H1 (cell line): Measurements from ENCODE around the gene ADNP. TPM values are rescaled to one million over a fixed set of nuclear protein-coding genes. Genes with fewer than 3 reads are reported as not detected.

Experiments used
- CTCF ChIA-PET: fragments of 300-600 bp; sonication (Branson Sonifier 250); formaldehyde crosslinking; loops from one replicate; lab custom pipeline; 2021; ENCODE audit not compliant: partially characterized antibody; lab: Charles Lee
- POLR2A ChIA-PET: fragments of 300-600 bp; sonication (Branson Sonifier 250); formaldehyde crosslinking; loops from one replicate; lab custom pipeline; 2021; ENCODE audit warnings: inconsistent platforms; ENCODE audit not compliant: partially characterized antibody; lab: Charles Lee
- DNase-seq, 2 experiments: peaks; one replicate each; pipeline versions ENCODE4 v3.0.0 to v3.0.0-alpha.2; 2010 to 2022; ENCODE audit warnings: low spot score in 2 of 2, low read depth in 1 of 2, mixed read lengths in 1 of 2
- FAIRE-seq: peaks from 2 replicates; lab custom pipeline; 2011; peaks lifted over from hg19 to GRCh38; lab: Jason Lieb, UNC
- H2AFZ ChIP-seq: 2 replicates; pipeline ENCODE4 v1.8.1; 2012; ENCODE audit warnings: low read length, inconsistent platforms
- H2AK5ac ChIP-seq: 2 replicates; pipeline ENCODE4 v1.6.1; 2013; ENCODE audit warnings: low read depth, low read length
- H2BK120ac ChIP-seq: replicated peaks from 2 replicates; pipeline ENCODE3; 2013; ENCODE audit warnings: low read depth, low read length, inconsistent platforms
- H2BK12ac ChIP-seq: 2 replicates; pipeline ENCODE4 v1.6.1; 2013; ENCODE audit warnings: low read depth, low read length
- H2BK15ac ChIP-seq: 2 replicates; pipeline ENCODE4 v1.6.1; 2013; ENCODE audit warnings: low read length
- H2BK20ac ChIP-seq: 2 replicates; pipeline ENCODE4 v1.6.1; 2013; ENCODE audit warnings: low read length
- H2BK5ac ChIP-seq: 2 replicates; pipeline ENCODE4 v1.6.1; 2013; ENCODE audit warnings: low read depth, low read length
- H3K14ac ChIP-seq: 2 replicates; pipeline ENCODE4 v1.6.1; 2013; ENCODE audit warnings: inconsistent platforms; ENCODE audit not compliant: insufficient read length
- H3K18ac ChIP-seq: 2 replicates; pipeline ENCODE4 v1.6.1; 2013; ENCODE audit warnings: low read length; ENCODE audit errors: extremely low read depth
- H3K23ac ChIP-seq: 2 replicates; pipeline ENCODE4 v1.6.1; 2013; ENCODE audit warnings: inconsistent platforms; ENCODE audit not compliant: insufficient read length
- H3K23me2 ChIP-seq: 2 replicates; pipeline ENCODE4 v1.6.1; 2013; ENCODE audit warnings: low read depth, low read length
- H3K27ac ChIP-seq: 2 replicates; pipeline ENCODE4 v1.6.1; 2011; ENCODE audit warnings: low read depth, low read length, inconsistent platforms
- H3K27me3 ChIP-seq, 4 experiments: replicated peaks in 1 of 4; 1 replicate in 1 of 4; 2 replicates in 3 of 4; pipeline versions ENCODE4 v1.6.1 to v1.8.1; 2011 to 2013; ENCODE audit warnings: low read length in 3 of 4, mild to moderate bottlenecking in 3 of 4, inconsistent platforms in 2 of 4, mixed read lengths in 2 of 4, moderate library complexity in 1 of 4; ENCODE audit not compliant: control insufficient read depth in 3 of 4, insufficient read depth in 3 of 4; ENCODE audit errors: extremely low read depth in 1 of 4
- H3K36me3 ChIP-seq, 4 experiments: 2 replicates each; pipeline versions ENCODE4 v1.6.1 to v1.8.1; 2011 to 2013; ENCODE audit warnings: mild to moderate bottlenecking in 4 of 4, low read length in 3 of 4, moderate library complexity in 2 of 4, control low read depth in 1 of 4, inconsistent platforms in 1 of 4; ENCODE audit not compliant: insufficient read depth in 4 of 4, control insufficient read depth in 2 of 4
- H3K4ac ChIP-seq: replicated peaks from 2 replicates; pipeline ENCODE3; 2013; ENCODE audit warnings: low read length, low read depth, mixed read lengths, inconsistent platforms; ENCODE audit not compliant: insufficient read length
- H3K4me1 ChIP-seq, 4 experiments: replicated peaks in 1 of 4; 1 replicate in 1 of 4; 2 replicates in 3 of 4; pipeline versions ENCODE4 v1.6.1 to v1.8.1; 2011 to 2013; ENCODE audit warnings: low read length in 3 of 4, inconsistent platforms in 2 of 4, mixed read lengths in 1 of 4; ENCODE audit not compliant: insufficient read depth in 4 of 4, control insufficient read depth in 3 of 4
- H3K4me2 ChIP-seq, 2 experiments: 2 replicates each; pipeline versions ENCODE4 v1.6.1 to v1.8.1; 2011 to 2013; ENCODE audit warnings: low read depth in 2 of 2, low read length in 2 of 2, control low read depth in 1 of 2, inconsistent platforms in 1 of 2, mild to moderate bottlenecking in 1 of 2; ENCODE audit not compliant: insufficient read depth in 1 of 2
- H3K4me3 ChIP-seq, 4 experiments: fragments of 200-600, 300-600 bp in 1 of 4; sonication (generic), shearing (Covaris generic), sonication (Bioruptor Twin) in 1 of 4; 2 replicates each; pipeline versions ENCODE4 v1.5.1 to v1.8.1; 2011 to 2016; ENCODE audit warnings: low read length in 4 of 4, low read depth in 3 of 4, control low read depth in 2 of 4, inconsistent platforms in 2 of 4, mild to moderate bottlenecking in 2 of 4, mixed read lengths in 1 of 4, moderate library complexity in 1 of 4; ENCODE audit not compliant: insufficient read depth in 2 of 4; ENCODE audit errors: extremely low read depth in 1 of 4
- H3K56ac ChIP-seq: replicated peaks from 2 replicates; pipeline ENCODE3; 2013; ENCODE audit warnings: low read depth, mild to moderate bottlenecking, mixed read lengths, low read length, inconsistent platforms; ENCODE audit not compliant: insufficient read length
- H3K79me1 ChIP-seq: 2 replicates; pipeline ENCODE4 v1.6.1; 2013; ENCODE audit warnings: low read depth, low read length, control low read depth
- H3K79me2 ChIP-seq, 2 experiments: 2 replicates each; pipeline versions ENCODE4 v1.6.1 to v1.8.1; 2012 to 2013; ENCODE audit warnings: low read length in 2 of 2, mild to moderate bottlenecking in 2 of 2, inconsistent platforms in 1 of 2; ENCODE audit not compliant: insufficient read depth in 2 of 2, control insufficient read depth in 1 of 2
- H3K9ac ChIP-seq, 4 experiments: replicated peaks in 1 of 4; 1 replicate in 1 of 4; 2 replicates in 3 of 4; pipeline versions ENCODE4 v1.6.1 to v1.8.1; 2011 to 2013; ENCODE audit warnings: low read depth in 3 of 4, low read length in 3 of 4, control low read depth in 2 of 4, mild to moderate bottlenecking in 2 of 4, moderate library complexity in 2 of 4, inconsistent platforms in 1 of 4; ENCODE audit errors: extremely low read depth in 1 of 4
- H3K9me3 ChIP-seq, 2 experiments: 2 replicates each; pipeline versions ENCODE4 v1.6.1 to v1.8.1; 2012 to 2013; ENCODE audit warnings: mild to moderate bottlenecking in 2 of 2, moderate library complexity in 2 of 2, control low read depth in 1 of 2, inconsistent platforms in 1 of 2, low read depth in 1 of 2, low read length in 1 of 2, mixed read lengths in 1 of 2; ENCODE audit not compliant: insufficient read depth in 2 of 2
- H4K20me1 ChIP-seq, 2 experiments: replicated peaks in 1 of 2; 2 replicates each; pipeline versions ENCODE3 to v1.8.1; 2011 to 2013; ENCODE audit warnings: inconsistent platforms in 2 of 2, low read length in 2 of 2, mild to moderate bottlenecking in 1 of 2; ENCODE audit not compliant: insufficient read depth in 2 of 2, control insufficient read depth in 1 of 2
- H4K5ac ChIP-seq: 2 replicates; pipeline ENCODE4 v1.6.1; 2013; ENCODE audit warnings: low read length, low read depth, mixed read lengths, inconsistent platforms; ENCODE audit not compliant: insufficient read length
- H4K8ac ChIP-seq: 2 replicates; pipeline ENCODE4 v1.8.0; 2013; ENCODE audit warnings: mild to moderate bottlenecking, moderate library complexity, low read length, inconsistent platforms; ENCODE audit not compliant: insufficient read depth; ENCODE audit errors: extremely low read depth
- H4K91ac ChIP-seq: replicated peaks from 2 replicates; pipeline ENCODE3; 2013; ENCODE audit warnings: low read length, mixed read lengths, inconsistent platforms; ENCODE audit not compliant: insufficient read length
- CBX5 ChIP-seq: fragments of 300-800, 300-1000 bp; sonication (generic); IDR thresholded peaks from 2 replicates; pipeline ENCODE4 v1.7.1; 2016; ENCODE audit warnings: antibody characterized with exemption, low read length, low read depth
- CEBPB ChIP-seq: IDR thresholded peaks from 2 replicates; pipeline ENCODE4 v1.6.1; 2012; ENCODE audit warnings: low read depth, low read length
- CHD2 ChIP-seq: IDR thresholded peaks from 2 replicates; pipeline ENCODE4 v1.6.1; 2012; ENCODE audit warnings: low read length, improper control_type of control experiment
- GABPA ChIP-seq: IDR thresholded peaks from 2 replicates; pipeline ENCODE4 v1.6.1; 2011; ENCODE audit warnings: mild to moderate bottlenecking, low read length, moderate library complexity, borderline replicate concordance; ENCODE audit not compliant: insufficient read depth
- JUND ChIP-seq: IDR thresholded peaks from 2 replicates; pipeline ENCODE4 v1.6.1; 2011; ENCODE audit warnings: mild to moderate bottlenecking, improper control_type of control experiment, low read length
- MAFK ChIP-seq: IDR thresholded peaks from 2 replicates; pipeline ENCODE4 v1.6.1; 2012; ENCODE audit warnings: low read depth, mild to moderate bottlenecking, improper control_type of control experiment, low read length
- RAD21 ChIP-seq, 2 experiments: IDR thresholded peaks in 1 of 2; conservative IDR thresholded peaks in 1 of 2; 2 replicates each; pipeline ENCODE4 v1.6.1; 2011; ENCODE audit warnings: low read depth in 2 of 2, low read length in 2 of 2, improper control_type of control experiment in 1 of 2, inconsistent platforms in 1 of 2, mild to moderate bottlenecking in 1 of 2, moderate library complexity in 1 of 2
- RXRA ChIP-seq: IDR thresholded peaks from 2 replicates; pipeline ENCODE4 v1.6.1; 2011; ENCODE audit warnings: low read depth, mild to moderate bottlenecking, low read length, moderate library complexity; ENCODE audit not compliant: insufficient read depth
- SIRT6 ChIP-seq: IDR thresholded peaks from one replicate; pipeline ENCODE4 v1.7.1; 2012; ENCODE audit warnings: low read length, inconsistent platforms
- SP1 ChIP-seq: IDR thresholded peaks from 2 replicates; pipeline ENCODE4 v1.6.1; 2011; ENCODE audit warnings: low read depth, low read length
- SP2 ChIP-seq: IDR thresholded peaks from 2 replicates; pipeline ENCODE4 v1.6.1; 2012; ENCODE audit warnings: mild to moderate bottlenecking, low read length, inconsistent platforms
- WGBS, 2 experiments: shearing (Covaris generic) in 1 of 2; methylation state at CpG; one replicate each; pipeline versions ENCODE4 v1.1.6 to v1.1.7; 2013 to 2015; ENCODE audit warnings: low lambda C conversion rate in 2 of 2, mixed read lengths in 2 of 2, inconsistent platforms in 1 of 2, low coverage in 1 of 2, missing lambda C conversion rate in 1 of 2; ENCODE audit not compliant: insufficient replicate concordance in 2 of 2, insufficient coverage in 1 of 2, insufficient read length in 1 of 2; ENCODE audit errors: extremely low coverage in 1 of 2, missing lambda C conversion rate in 1 of 2; 5-methylcytosine and 5-hydroxymethylcytosine counted together
- polyA plus RNA-seq, 7 experiments: library from polyadenylated mRNA; depleted of rRNA in 3 of 7; stranded (reverse) in 5 of 7; unstranded in 2 of 7; fragments of >200 nt in 5 of 7; fragments of 200-250 nt in 2 of 7; gene quantifications; 1 replicate in 5 of 7; 2 replicates in 1 of 7; 4 replicates in 1 of 7; pipeline versions ENCODE4 v1.2.1 to v1.2.3, GENCODE V29; 2011 to 2013; ENCODE audit warnings: missing spikeins in 2 of 7, mixed read lengths in 2 of 7
- total RNA-seq: library from RNA; stranded (reverse); fragmentation: NEBNext Ultra II Directional; extraction: Animal tissue kit (Norgen Biotek cat#: 25700); gene quantifications from 2 replicates; pipeline ENCODE4 v1.2.1, GENCODE V29; 2021

Gene ADNP
- total and polyA plus RNA-seq, 2 of the 8 experiments (the other 6 are each of a cell fraction or from before 2014, with no cell fraction given) = 31.6 to 123 TPM

GRCh38 chr20:50957276-50957675 is 26.0 kb upstream of the ADNP start:
- Histone ChIP-seq H2AFZ (no peak overlapping the region), H2BK12ac (no peak overlapping the region), H4K8ac (no peak overlapping the region), H3K9ac (peak overlapping the region in 3 of 4 experiments; percentile 80 to 97 (median 92); a peak in 4 of 7 replicates), H3K4ac (no peak overlapping the region), H4K5ac (no peak overlapping the region), H3K14ac (no peak overlapping the region), H3K56ac (no peak overlapping the region), H3K4me1 (peaks cover 4 to 8% (median 6%) of the 10 kb centered on the region in 4 experiments), H2BK15ac (no peak overlapping the region), H3K79me2 (peaks cover 23 to 81% of the 10 kb centered on the region in 2 experiments), H2AK5ac (no peak overlapping the region), H3K27me3 (no peaks in the 10 kb centered on the region), H4K91ac (no peak overlapping the region), H3K18ac (no peak overlapping the region), H3K4me3 (peak overlapping the region; percentile 77 to 99 (median 94)), H3K79me1 (peaks cover 8% of the 10 kb centered on the region; the same call in 1 of the 2 replicates), H2BK20ac (no peak overlapping the region), H3K36me3 (peaks cover 3 to 23% (median 6%) of the 10 kb centered on the region in 4 experiments; a peak in 6 of 8 replicates), H3K4me2 (peak overlapping the region; percentile 96 to 98), H3K23me2 (peaks cover 15% of the 10 kb centered on the region), H2BK120ac (no peak overlapping the region), H3K27ac (no peak overlapping the region), H2BK5ac (no peak overlapping the region), H4K20me1 (peaks cover 19 to 20% of the 10 kb centered on the region in 2 experiments), H3K9me3 (no peaks in the 10 kb centered on the region), H3K23ac (peak overlapping the region; percentile 32)
- ChIA-PET POLR2A (interaction anchor here (0.9 to 2.7 kb wide), 14 partner anchors 11 to 447 kb away, joined by 3 to 44 read pairs (median 6); partner anchors contain the start of genes ADNP and BCAS4), CTCF (interaction anchor here (0.5 to 2.4 kb wide), 3 partner anchors 14 to 28 kb away, joined by 5 to 6 read pairs (median 5); no protein-coding TSS in a partner anchor)
- FAIRE-seq = no peak
- no peak for TF ChIP-seq CEBPB
- no peak for TF ChIP-seq RAD21 (IDR thresholded peaks at IDR 0.05 in 1 of 2, conservative IDR thresholded peaks at IDR 0.05 in 1 of 2; ENCODE audit: low read depth in 2 of 2, low read length in 2 of 2)
- TF ChIP-seq SP2 = no peak
- TF ChIP-seq JUND = no peak
- no peak for TF ChIP-seq MAFK
- no peak for TF ChIP-seq SP1
- TF ChIP-seq SIRT6 = no peak
- TF ChIP-seq RXRA = no peak
- TF ChIP-seq CHD2 = no peak
- no peak for TF ChIP-seq CBX5
- no peak for TF ChIP-seq GABPA
- no peak for DNase-seq
- 45% methylated on average over 7 of the region's 7 CpGs; no CpG with 5 or more reads in 1 of the 2 experiments for WGBS, 2 experiments
